WTC11 (cell line): ENCODE data around the gene SNX13. TPM values are rescaled to one million over a fixed set of nuclear protein-coding genes. Genes with fewer than 3 reads are reported as not detected.
A peak's percentile ranks its signal among the peaks of the same experiment; 100 is the strongest.

ENCODE experiments used
- ATAC-seq: fragments of 200-7000 bp; cut with Tn5 transposase; 2 replicates; pipeline ENCODE4 v1.10.0; 2021; ENCODE audit warnings: mild to moderate bottlenecking, moderate library complexity
- CTCF ChIA-PET: fragments of 300-600 bp; sonication (Branson Sonifier 250); formaldehyde crosslinking; loops from one replicate; lab custom pipeline; 2021; ENCODE audit warnings: antibody characterized with exemption; lab: Charles Lee
- POLR2A ChIA-PET: fragments of 350-600 bp; sonication (Branson Sonifier 250); formaldehyde crosslinking; loops from one replicate; lab custom pipeline; 2021; ENCODE audit warnings: antibody characterized with exemption; lab: Charles Lee
- DNase-seq: peaks from one replicate; pipeline ENCODE4 v3.0.0; 2021; ENCODE audit warnings: low spot score
- H3K27ac Mint-ChIP-seq: 2 replicates; pipeline ENCODE4 v1.8.0; 2021; ENCODE audit warnings: mixed read lengths
- H3K27me3 Mint-ChIP-seq: 2 replicates; pipeline ENCODE4 v1.8.0; 2021; ENCODE audit warnings: low read depth, mild to moderate bottlenecking, moderate library complexity, mixed read lengths
- H3K36me3 Mint-ChIP-seq: 2 replicates; pipeline ENCODE4 v1.8.0; 2021; ENCODE audit warnings: mixed read lengths
- H3K4me1 Mint-ChIP-seq: 2 replicates; pipeline ENCODE4 v1.8.0; 2022; ENCODE audit warnings: mixed read lengths
- H3K4me3 Mint-ChIP-seq: 2 replicates; pipeline ENCODE4 v1.8.0; 2021; ENCODE audit warnings: mild to moderate bottlenecking, moderate library complexity, mixed read lengths
- H3K9me3 Mint-ChIP-seq: 2 replicates; pipeline ENCODE4 v1.8.0; 2021; ENCODE audit warnings: mixed read lengths
- ATF3 ChIP-seq: sonication (generic); formaldehyde crosslinking; conservative IDR thresholded peaks from 2 replicates; pipeline ENCODE4 v1.8.1; 2022; ENCODE audit warnings: mild to moderate bottlenecking, missing genetic modification reagents
- ATF6 ChIP-seq: sonication (generic); formaldehyde crosslinking; IDR thresholded peaks from 2 replicates; pipeline ENCODE4 v1.8.1; 2023; ENCODE audit warnings: mild to moderate bottlenecking, missing genetic modification reagents
- CREB1 ChIP-seq: sonication (generic); formaldehyde crosslinking; IDR thresholded peaks from 2 replicates; pipeline ENCODE4 v1.8.0; 2023; ENCODE audit warnings: mild to moderate bottlenecking, missing genetic modification reagents
- CTCF ChIP-seq: fragments of 200-600 bp; IDR thresholded peaks from 2 replicates; pipeline ENCODE4 v1.8.0; 2022; ENCODE audit warnings: antibody characterized with exemption
- NR1H2 ChIP-seq: sonication (generic); formaldehyde crosslinking; IDR thresholded peaks from 2 replicates; pipeline ENCODE4 v1.9.0; 2021; ENCODE audit warnings: mild to moderate bottlenecking, moderate library complexity, missing genetic modification reagents
- OVOL2 ChIP-seq: fragments of 250-450 bp; sonication (Bioruptor Pico); IDR thresholded peaks from 2 replicates; pipeline ENCODE4 v1.9.0; 2021; ENCODE audit warnings: mild to moderate bottlenecking, borderline replicate concordance
- PRDM15 ChIP-seq: sonication (generic); formaldehyde crosslinking; IDR thresholded peaks from 2 replicates; pipeline ENCODE4 v1.8.0; 2022; ENCODE audit warnings: missing genetic modification reagents
- TCF7 ChIP-seq: sonication (generic); formaldehyde crosslinking; IDR thresholded peaks from 2 replicates; pipeline ENCODE4 v1.8.0; 2022; ENCODE audit warnings: mild to moderate bottlenecking, low read depth, missing genetic modification reagents, moderate library complexity
- TEAD4 ChIP-seq: sonication (generic); formaldehyde crosslinking; IDR thresholded peaks from 2 replicates; pipeline ENCODE4 v1.8.0; 2022; ENCODE audit warnings: mild to moderate bottlenecking, missing genetic modification reagents
- ZMAT4 ChIP-seq: fragments of 250-450 bp; sonication (Bioruptor Pico); IDR thresholded peaks from 2 replicates; pipeline ENCODE4 v1.9.0; 2021; ENCODE audit warnings: mild to moderate bottlenecking
- ZNF232 ChIP-seq: sonication (generic); formaldehyde crosslinking; IDR thresholded peaks from 2 replicates; pipeline ENCODE4 v1.8.0; 2022; ENCODE audit warnings: mild to moderate bottlenecking, missing genetic modification reagents
- ZNF281 ChIP-seq: sonication (generic); formaldehyde crosslinking; IDR thresholded peaks from 2 replicates; pipeline ENCODE4 v1.8.0; 2023; ENCODE audit warnings: mild to moderate bottlenecking, missing genetic modification reagents
- total RNA-seq: library from RNA; stranded (reverse); gene quantifications from 3 replicates; pipeline ENCODE4 v1.2.3, GENCODE V29; 2021
- TF ChIP-seq, protein P1 (sequence below): sonication (generic); formaldehyde crosslinking; IDR thresholded peaks from 2 replicates; pipeline ENCODE4 v1.8.0; 2023; ENCODE audit warnings: missing genetic modification reagents

Gene SNX13
- total RNA-seq, 1 experiment from 2014 or later: 27.5 TPM

GRCh38 chr7:17848516-17848915 lies 91.8 kb downstream of the SNX13 start:
- peaks cover 7% of the 10 kb centered on the region for H3K36me3 Mint-ChIP-seq
- no peaks in the 10 kb centered on the region for H3K27me3 Mint-ChIP-seq
- DNase-seq (no peak), ATAC-seq (peak; percentile 47)
- no peak overlapping the region for H3K4me3 Mint-ChIP-seq
- TF ChIP-seq, protein P1, sequence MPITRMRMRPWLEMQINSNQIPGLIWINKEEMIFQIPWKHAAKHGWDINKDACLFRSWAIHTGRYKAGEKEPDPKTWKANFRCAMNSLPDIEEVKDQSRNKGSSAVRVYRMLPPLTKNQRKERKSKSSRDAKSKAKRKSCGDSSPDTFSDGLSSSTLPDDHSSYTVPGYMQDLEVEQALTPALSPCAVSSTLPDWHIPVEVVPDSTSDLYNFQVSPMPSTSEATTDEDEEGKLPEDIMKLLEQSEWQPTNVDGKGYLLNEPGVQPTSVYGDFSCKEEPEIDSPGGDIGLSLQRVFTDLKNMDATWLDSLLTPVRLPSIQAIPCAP: no peak
- H3K9me3 Mint-ChIP-seq: no peaks in the 10 kb centered on the region
- peak overlapping the region; percentile 5; the same call in 1 of the 2 replicates for H3K27ac Mint-ChIP-seq
- H3K4me1 Mint-ChIP-seq: 0 out of 2 replicates have a peak, but pooled peaks cover 3% of the 10 kb centered on the region
- ChIA-PET POLR2A (no interaction called here), CTCF (no interaction called here)

DNA sequence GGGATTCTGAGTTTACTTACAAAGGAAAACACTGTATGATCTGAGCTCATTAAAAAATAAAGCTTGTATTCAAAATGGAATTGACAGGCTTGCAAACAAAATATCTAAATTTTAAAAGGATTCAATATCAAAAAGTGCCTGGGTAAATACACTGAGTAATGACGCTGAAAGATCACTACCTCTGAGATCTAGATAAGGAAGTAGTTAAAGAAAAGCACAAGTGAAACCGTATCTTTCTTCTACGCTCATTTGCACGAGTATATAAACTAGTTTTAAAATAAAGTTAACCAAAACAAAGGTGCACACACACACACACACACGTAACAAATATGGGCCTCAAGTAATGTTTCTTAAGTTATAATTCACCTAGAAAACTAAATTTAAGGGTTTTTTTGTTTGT lies 93.4 kb downstream of the SNX13 start:
- Mint-ChIP-seq H3K27ac (no peak overlapping the region; the same call in 1 of the 2 replicates), H3K36me3 (peaks cover 7% of the 10 kb centered on the region), H3K27me3 (no peaks in the 10 kb centered on the region), H3K9me3 (no peaks in the 10 kb centered on the region), H3K4me1 (0 out of 2 replicates have a peak, but pooled peaks cover 3% of the 10 kb centered on the region), H3K4me3 (no peak overlapping the region)
- ATAC-seq (no peak), DNase-seq (no peak)
- POLR2A ChIA-PET: no interaction called here
- no peak for TF ChIP-seq ATF3 (CRISPR knock-in tag)
- no peak for TF ChIP-seq OVOL2 (CRISPR knock-in tag)
- TF ChIP-seq NR1H2 (CRISPR knock-in tag): no peak
- TF ChIP-seq TCF7 (CRISPR knock-in tag): no peak
- TF ChIP-seq TEAD4 (CRISPR knock-in tag): no peak
- TF ChIP-seq, protein P1: no peak
- TF ChIP-seq CREB1 (CRISPR knock-in tag): no peak
- no peak for TF ChIP-seq ZNF232 (CRISPR knock-in tag)
- TF ChIP-seq ATF6 (CRISPR knock-in tag): no peak
- TF ChIP-seq PRDM15: no peak
- no peak for TF ChIP-seq ZNF281 (CRISPR knock-in tag)
- TF ChIP-seq ZMAT4 (CRISPR knock-in tag): no peak
- no peak for TF ChIP-seq CTCF
- CTCF ChIA-PET: no interaction called here
